GM12864 (cell line): ENCODE results near the gene NUDCD2.

Experiments used
- DNase-seq: peaks from one replicate; pipeline ENCODE4 v3.0.0-alpha.2; 2011; ENCODE audit warnings: low read depth
- H3K4me3 ChIP-seq: 2 replicates; pipeline ENCODE4 v1.5.1; 2011; ENCODE audit warnings: mild to moderate bottlenecking, low read depth, low read length, control low read depth
- CTCF ChIP-seq: IDR thresholded peaks from 2 replicates; pipeline ENCODE4 v1.5.1; 2011; ENCODE audit warnings: low read depth, mild to moderate bottlenecking, moderate library complexity, low read length, control low read depth, inconsistent platforms; ENCODE audit errors: missing control alignments

The NUDCD2 gene

GRCh38 chr5:163505049-163505367 is 45.1 kb upstream of the NUDCD2 start:
- no peak for TF ChIP-seq CTCF
- DNase-seq = no peak
- peak overlapping the region; percentile 93 for H3K4me3 ChIP-seq

DNA sequence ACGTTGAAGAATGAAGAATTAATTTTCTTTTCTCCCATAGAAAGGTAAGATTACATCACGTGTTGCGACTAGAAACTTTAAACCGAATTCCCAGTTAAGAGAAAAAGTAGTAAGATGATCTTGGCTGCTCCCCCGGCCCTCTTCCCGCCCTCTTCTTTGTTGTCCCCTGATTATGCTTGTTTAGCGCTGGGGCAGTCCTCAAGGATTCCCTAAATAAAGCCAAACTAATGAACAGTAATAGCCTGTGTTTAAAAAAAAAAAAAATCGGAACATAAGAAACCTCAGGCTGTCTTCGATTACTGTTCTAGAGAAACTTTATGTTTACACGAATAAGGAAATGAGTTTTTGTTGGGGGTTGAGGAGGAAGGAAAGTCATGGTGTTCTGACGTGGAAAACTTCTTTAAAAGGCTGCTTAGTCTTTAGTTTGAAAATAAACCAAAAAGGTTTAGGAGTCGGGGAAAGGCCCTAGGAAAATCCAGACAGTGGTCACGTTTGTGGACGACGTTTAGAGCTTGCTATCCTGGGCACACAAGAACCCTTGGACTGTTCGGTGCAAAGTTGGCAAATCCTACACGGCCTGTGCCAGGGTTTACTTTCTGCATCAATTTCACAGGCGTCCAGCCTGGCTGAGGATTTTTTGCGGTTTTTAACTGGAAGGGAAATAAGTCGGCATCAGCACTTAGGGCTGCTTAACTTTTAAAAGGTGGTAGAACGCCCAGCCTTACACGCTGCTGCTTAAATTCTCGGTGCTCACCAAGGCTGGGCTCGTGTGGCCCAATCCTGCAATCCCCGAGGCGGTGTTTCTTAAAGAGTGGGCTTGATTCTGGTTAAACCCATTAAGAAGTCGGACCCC is 44.4 kb upstream of the NUDCD2 start:
- TF ChIP-seq CTCF = no peak
- peak overlapping the region; percentile 93 for H3K4me3 ChIP-seq
- no peak for DNase-seq

DNA sequence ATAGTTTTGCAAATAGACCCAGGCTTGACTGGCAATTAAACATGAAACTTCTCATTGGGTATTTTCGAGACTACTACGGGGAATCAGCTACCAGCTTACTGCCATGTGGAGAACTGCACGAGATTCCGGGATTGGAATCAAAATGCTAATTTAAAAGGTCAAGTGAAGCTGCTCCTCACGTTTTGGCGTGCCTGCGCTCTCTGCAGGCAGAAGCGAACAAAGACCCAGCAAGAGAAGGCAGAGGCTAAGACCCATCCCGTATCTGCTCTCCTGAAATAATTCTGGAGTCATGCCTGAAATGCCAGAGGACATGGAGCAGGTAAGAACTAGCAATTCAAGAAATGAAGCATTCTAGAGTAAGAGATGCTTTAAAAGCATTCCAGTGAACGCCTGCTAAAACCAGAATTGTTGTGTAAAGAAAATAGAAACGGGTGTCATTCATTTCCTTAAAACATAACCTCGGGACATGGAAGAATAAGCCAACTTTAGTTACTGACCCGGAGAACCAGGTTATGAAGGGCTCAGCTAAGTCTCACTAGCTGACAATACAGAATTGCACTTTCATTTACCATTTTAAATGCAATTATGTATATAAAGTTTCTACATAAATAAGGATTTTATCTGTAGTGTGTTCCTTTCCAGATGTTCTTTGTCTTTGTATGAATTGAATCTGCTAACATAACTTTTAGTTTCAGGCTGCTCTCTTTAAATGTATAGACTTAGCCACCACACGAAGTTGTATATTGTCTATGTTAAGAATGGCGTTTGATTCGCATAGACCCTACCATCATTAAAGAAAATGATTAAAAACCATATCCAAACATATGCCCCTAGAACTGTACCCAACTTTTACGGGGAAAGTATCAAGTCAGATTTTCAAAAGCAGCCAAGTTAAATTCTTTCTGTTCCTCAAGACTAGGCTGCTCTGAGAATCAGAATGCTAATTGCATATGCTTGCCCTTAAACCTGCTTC is 43.5 kb upstream of the NUDCD2 start:
- peak; percentile 34 for DNase-seq
- peak; percentile 46 for TF ChIP-seq CTCF
- peak overlapping the region; percentile 93 for H3K4me3 ChIP-seq

DNA sequence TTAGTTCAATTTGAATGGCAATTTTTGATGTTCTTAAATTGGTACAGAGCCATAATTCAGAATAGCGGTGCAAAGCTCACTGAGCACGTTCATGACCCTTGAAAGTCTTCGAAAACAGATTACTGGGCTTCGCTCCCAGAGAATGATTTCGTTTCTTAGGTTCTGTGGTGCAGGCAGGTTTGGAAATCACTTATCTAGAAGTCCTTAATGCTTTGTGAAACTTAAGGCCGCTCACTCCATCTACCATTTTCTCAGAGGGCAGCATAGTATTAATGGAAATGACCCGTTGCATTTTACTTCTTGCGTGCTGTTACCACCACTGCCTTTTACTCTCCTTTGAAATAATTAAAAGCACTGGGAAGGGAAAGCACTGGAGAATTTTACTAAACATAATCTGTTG is 42.6 kb upstream of the NUDCD2 start:
- no peak for DNase-seq
- peak overlapping the region; percentile 93; the same call in 1 of the 2 replicates for H3K4me3 ChIP-seq
- TF ChIP-seq CTCF = no peak

GRCh38 chr5:163498886-163499285 is 39.0 kb upstream of the NUDCD2 start:
- TF ChIP-seq CTCF = no peak
- no peak overlapping the region for H3K4me3 ChIP-seq
- no peak for DNase-seq

- TF ChIP-seq CTCF = no peak
- DNase-seq = no peak
- no peak overlapping the region for H3K4me3 ChIP-seq
These were observed 37.4 kb upstream of the NUDCD2 start for GRCh38 chr5:163497315-163497714.
